Muscle layer of colon (tissue), 2 donors: ENCODE results near the gene SYT9.
A peak's percentile ranks its signal among the peaks of the same experiment; 100 is the strongest.

ENCODE experiments used
- H3K27ac ChIP-seq: one replicate; pipeline ENCODE4 v1.7.0; 2013; ENCODE audit warnings: low read depth, mild to moderate bottlenecking, low read length, moderate library complexity
- H3K27me3 ChIP-seq, 2 donors: one replicate each; pipeline ENCODE4 v1.7.0; 2013; ENCODE audit warnings: low read length in 2 of 2, mild to moderate bottlenecking in 2 of 2; ENCODE audit not compliant: insufficient read depth in 2 of 2, control insufficient read depth in 1 of 2
- H3K36me3 ChIP-seq: one replicate; pipeline ENCODE4 v1.7.0; 2013; ENCODE audit warnings: mild to moderate bottlenecking, low read length; ENCODE audit not compliant: insufficient read depth
- H3K4me1 ChIP-seq: one replicate; pipeline ENCODE4 v1.7.0; 2013; ENCODE audit warnings: mild to moderate bottlenecking, low read length; ENCODE audit not compliant: insufficient read depth
- H3K4me3 ChIP-seq, 2 donors: one replicate each; pipeline ENCODE4 v1.7.0; 2013; ENCODE audit warnings: low read length in 2 of 2, low read depth in 1 of 2, mild to moderate bottlenecking in 1 of 2, moderate library complexity in 1 of 2
- H3K9ac ChIP-seq: one replicate; pipeline ENCODE4 v1.7.0; 2013; ENCODE audit warnings: low read length
- H3K9me3 ChIP-seq: one replicate; pipeline ENCODE4 v1.7.0; 2013; ENCODE audit warnings: mild to moderate bottlenecking, low read length
- donor health status: abdominal sarcoma.
- donor health status: Adenocarcinoma of cecum.

The SYT9 gene

GRCh38 chr11:7348432-7349304 lies 97.0 kb downstream of the SYT9 start:
- Histone ChIP-seq H3K9ac (no peak overlapping the region), H3K27ac (no peak overlapping the region), H3K4me1 (no peaks in the 10 kb centered on the region), H3K9me3 (no peaks in the 10 kb centered on the region), H3K4me3 (peak overlapping the region; percentile 24 to 30), H3K27me3 (no peaks in the 10 kb centered on the region), H3K36me3 (no peaks in the 10 kb centered on the region)

- Histone ChIP-seq H3K27ac (no peak overlapping the region), H3K4me3 (no peak overlapping the region), H3K36me3 (no peaks in the 10 kb centered on the region), H3K27me3 (no peaks in the 10 kb centered on the region), H3K9ac (no peak overlapping the region), H3K4me1 (no peaks in the 10 kb centered on the region), H3K9me3 (no peaks in the 10 kb centered on the region)
Observed at GRCh38 chr11:7351228-7351627, 99.5 kb downstream of the SYT9 start.

- no peaks in the 10 kb centered on the region for H3K36me3 ChIP-seq
Observed at GRCh38 chr11:7353100-7353499, 101.4 kb downstream of the SYT9 start.

GRCh38 chr11:7364660-7365059 lies 113.0 kb downstream of the SYT9 start:
- no peak overlapping the region for H3K9ac ChIP-seq
- no peak overlapping the region for H3K4me3 ChIP-seq
- no peaks in the 10 kb centered on the region for H3K9me3 ChIP-seq
- no peak overlapping the region for H3K27ac ChIP-seq
- no peaks in the 10 kb centered on the region for H3K36me3 ChIP-seq
- H3K4me1 ChIP-seq = no peaks in the 10 kb centered on the region
- H3K27me3 ChIP-seq = no peaks in the 10 kb centered on the region

More at GRCh38 chr11:7353100-7353499, 101.4 kb downstream of the SYT9 start:
- no peaks in the 10 kb centered on the region for H3K9me3 ChIP-seq
- H3K9ac ChIP-seq = no peak overlapping the region
- no peaks in the 10 kb centered on the region for H3K4me1 ChIP-seq
- no peaks in the 10 kb centered on the region for H3K27me3 ChIP-seq
- H3K27ac ChIP-seq = no peak overlapping the region
- H3K4me3 ChIP-seq = no peak overlapping the region

- H3K27me3 ChIP-seq = no peaks in the 10 kb centered on the region
- no peak overlapping the region for H3K9ac ChIP-seq
- no peaks in the 10 kb centered on the region for H3K4me1 ChIP-seq
- no peak overlapping the region for H3K27ac ChIP-seq
- H3K9me3 ChIP-seq = no peaks in the 10 kb centered on the region
- no peaks in the 10 kb centered on the region for H3K36me3 ChIP-seq
- no peak overlapping the region for H3K4me3 ChIP-seq
Observed at GRCh38 chr11:7367803-7368202, 116.1 kb downstream of the SYT9 start.

GRCh38 chr11:7376386-7376785 lies 124.7 kb downstream of the SYT9 start:
- Histone ChIP-seq H3K27me3 (no peaks in the 10 kb centered on the region), H3K27ac (no peak overlapping the region), H3K36me3 (no peaks in the 10 kb centered on the region), H3K4me1 (no peaks in the 10 kb centered on the region), H3K4me3 (no peak overlapping the region), H3K9me3 (no peaks in the 10 kb centered on the region), H3K9ac (no peak overlapping the region)

- Histone ChIP-seq H3K27ac (no peak overlapping the region), H3K36me3 (no peaks in the 10 kb centered on the region), H3K9ac (no peak overlapping the region)
Observed at GRCh38 chr11:7381937-7382336, 130.2 kb downstream of the SYT9 start.

GRCh38 chr11:7383406-7383805 lies 131.7 kb downstream of the SYT9 start:
- Histone ChIP-seq H3K4me1 (no peaks in the 10 kb centered on the region), H3K27ac (no peak overlapping the region), H3K4me3 (no peak overlapping the region), H3K27me3 (no peaks in the 10 kb centered on the region), H3K9me3 (no peaks in the 10 kb centered on the region), H3K9ac (no peak overlapping the region), H3K36me3 (no peaks in the 10 kb centered on the region)

More at GRCh38 chr11:7381937-7382336, 130.2 kb downstream of the SYT9 start:
- Histone ChIP-seq H3K9me3 (no peaks in the 10 kb centered on the region), H3K4me1 (no peaks in the 10 kb centered on the region), H3K4me3 (no peak overlapping the region), H3K27me3 (no peaks in the 10 kb centered on the region)

- Histone ChIP-seq H3K36me3 (no peaks in the 10 kb centered on the region), H3K27ac (no peak overlapping the region), H3K9me3 (no peaks in the 10 kb centered on the region), H3K9ac (no peak overlapping the region), H3K4me3 (no peak overlapping the region), H3K27me3 (no peaks in the 10 kb centered on the region), H3K4me1 (no peaks in the 10 kb centered on the region)
Observed at GRCh38 chr11:7384691-7385090, 133.0 kb downstream of the SYT9 start.

- no peak overlapping the region for H3K27ac ChIP-seq
- H3K9ac ChIP-seq = no peak overlapping the region
- H3K4me1 ChIP-seq = no peaks in the 10 kb centered on the region
- no peaks in the 10 kb centered on the region for H3K36me3 ChIP-seq
- H3K9me3 ChIP-seq = no peaks in the 10 kb centered on the region
- no peaks in the 10 kb centered on the region for H3K27me3 ChIP-seq
- H3K4me3 ChIP-seq = no peak overlapping the region
Observed at GRCh38 chr11:7385532-7385931, 133.8 kb downstream of the SYT9 start.

- H3K36me3 ChIP-seq = no peaks in the 10 kb centered on the region
- no peaks in the 10 kb centered on the region for H3K4me1 ChIP-seq
- H3K4me3 ChIP-seq = no peak overlapping the region
- no peak overlapping the region for H3K9ac ChIP-seq
- H3K27ac ChIP-seq = no peak overlapping the region
- no peaks in the 10 kb centered on the region for H3K27me3 ChIP-seq
- peaks cover 5% of the 10 kb centered on the region for H3K9me3 ChIP-seq
Observed at GRCh38 chr11:7413961-7414915, 162.5 kb downstream of the SYT9 start.
